HepG2 (cell line): ENCODE data around the gene LOXL4. TPM values are rescaled to one million over a fixed set of nuclear protein-coding genes. Genes with fewer than 3 reads are reported as not detected.

Source experiments
- ATAC-seq: fragments of 200-7000 bp; cut with Tn5 transposase; 3 replicates; pipeline ENCODE4 v1.9.1; 2020; ENCODE audit warnings: mild to moderate bottlenecking, moderate library complexity
- BruUV-seq: library from RNA; stranded (reverse); fragments of 400-500 nt; replicated peaks from 2 replicates; lab custom pipeline; 2021; lab: Mats Ljungman, UMichigan
- CTCF ChIA-PET: fragments of 300-600 bp; formaldehyde crosslinking; extraction: SDS; loops from one replicate; lab custom pipeline; 2021; ENCODE audit warnings: low total read pairs, inconsistent platforms, low intra/inter-chr PET ratio; lab: Yijun Ruan, JAX
- POLR2A ChIA-PET: fragments of 350-600 bp; sonication (Branson Sonifier 250); formaldehyde crosslinking; loops from one replicate; lab custom pipeline; 2020; ENCODE audit warnings: antibody characterized with exemption, inconsistent platforms; lab: Yijun Ruan, JAX
- DNase-seq: peaks from one replicate; pipeline ENCODE4 v3.0.0-alpha.2; 2015; ENCODE audit warnings: low spot score
- FAIRE-seq: peaks from 3 replicates; lab custom pipeline; 2011; peaks lifted over from hg19 to GRCh38; lab: Jason Lieb, UNC
- H2AFZ ChIP-seq: one replicate; pipeline ENCODE4 v1.6.1; 2011; ENCODE audit warnings: low read length, inconsistent platforms
- H3K27ac ChIP-seq: fragments of 300-600 bp; 3 replicates; pipeline ENCODE4 v1.8.0; 2011; ENCODE audit warnings: mixed run types, mild to moderate bottlenecking, mixed read lengths, low read length, inconsistent platforms; ENCODE audit not compliant: insufficient read depth; ENCODE audit errors: extremely low read length
- H3K27me3 ChIP-seq, 2 experiments: fragments of 200-600 bp in 1 of 2; 2 replicates in 1 of 2; 3 replicates in 1 of 2; pipeline versions ENCODE4 v1.6.0 to v1.8.0; 2011; ENCODE audit warnings: low read length in 2 of 2, mild to moderate bottlenecking in 2 of 2, moderate library complexity in 2 of 2, inconsistent platforms in 1 of 2; ENCODE audit not compliant: insufficient read depth in 2 of 2, control insufficient read depth in 1 of 2
- H3K36me3 ChIP-seq, 2 experiments: fragments of 200-600 bp in 1 of 2; replicated peaks in 1 of 2; 2 replicates in 1 of 2; 3 replicates in 1 of 2; pipeline versions ENCODE4 v1.5.1 to v1.8.0; 2011; ENCODE audit warnings: low read length in 2 of 2, inconsistent platforms in 1 of 2; ENCODE audit not compliant: insufficient read depth in 2 of 2, control insufficient read depth in 1 of 2
- H3K4me1 ChIP-seq: 2 replicates; pipeline ENCODE4 v1.5.1; 2012; ENCODE audit warnings: low read length, inconsistent platforms; ENCODE audit not compliant: insufficient read depth
- H3K4me2 ChIP-seq: 2 replicates; pipeline ENCODE4 v1.6.0; 2011; ENCODE audit warnings: low read depth, low read length, inconsistent platforms
- H3K4me3 ChIP-seq, 3 experiments: fragments of 200-600 bp in 1 of 3; sonication (generic), shearing (Covaris generic) in 1 of 3; replicated peaks in 1 of 3; 2 replicates each; pipeline ENCODE4 v1.5.1; 2011 to 2016; ENCODE audit warnings: low read length in 3 of 3, inconsistent platforms in 2 of 3, low read depth in 2 of 3, mild to moderate bottlenecking in 2 of 3, control low read depth in 1 of 3, mixed read lengths in 1 of 3; ENCODE audit not compliant: insufficient read depth in 1 of 3
- H3K79me2 ChIP-seq: one replicate; pipeline ENCODE4 v1.6.1; 2011; ENCODE audit warnings: low read length, inconsistent platforms; ENCODE audit not compliant: insufficient read depth
- H3K9ac ChIP-seq: 2 replicates; pipeline ENCODE4 v1.6.0; 2011; ENCODE audit warnings: mild to moderate bottlenecking, low read depth, low read length, inconsistent platforms; ENCODE audit not compliant: insufficient read depth
- H3K9me3 ChIP-seq: 2 replicates; pipeline ENCODE4 v1.5.1; 2012; ENCODE audit warnings: mild to moderate bottlenecking, low read length
- H4K20me1 ChIP-seq: 2 replicates; pipeline ENCODE4 v1.6.0; 2011; ENCODE audit warnings: inconsistent platforms, mild to moderate bottlenecking, low read length, moderate library complexity; ENCODE audit not compliant: insufficient read depth
- ATF6 ChIP-seq: sonication (generic); formaldehyde crosslinking; conservative IDR thresholded peaks from 2 replicates; pipeline ENCODE4 v1.4.0; 2020; ENCODE audit warnings: missing genetic modification reagents
- CERS6 ChIP-seq: sonication (generic); formaldehyde crosslinking; IDR thresholded peaks from 2 replicates; pipeline ENCODE4 v1.5.0; 2020; ENCODE audit warnings: missing genetic modification reagents
- DPF2 ChIP-seq: sonication (generic); formaldehyde crosslinking; IDR thresholded peaks from 2 replicates; pipeline ENCODE4 v1.4.0; 2020; ENCODE audit warnings: mild to moderate bottlenecking, low read depth, missing genetic modification reagents, borderline replicate concordance
- FOXM1 ChIP-seq: sonication (generic); formaldehyde crosslinking; IDR thresholded peaks from 2 replicates; pipeline ENCODE4 v1.5.0; 2020; ENCODE audit warnings: missing genetic modification reagents
- GRHL1 ChIP-seq: sonication (generic); formaldehyde crosslinking; conservative IDR thresholded peaks from 2 replicates; pipeline ENCODE4 v1.8.0; 2022; ENCODE audit warnings: missing genetic modification reagents
- HDAC1 ChIP-seq: sonication (generic); formaldehyde crosslinking; IDR thresholded peaks from 2 replicates; pipeline ENCODE4 v1.5.1; 2020; ENCODE audit warnings: mild to moderate bottlenecking, missing genetic modification reagents
- KMT2A ChIP-seq: sonication (generic); formaldehyde crosslinking; IDR thresholded peaks from 2 replicates; pipeline ENCODE4 v1.4.0; 2020; ENCODE audit warnings: missing genetic modification reagents
- MAFF ChIP-seq: IDR thresholded peaks from 2 replicates; pipeline ENCODE4 v1.6.1; 2011; ENCODE audit warnings: low read depth, low read length, improper control_type of control experiment
- MAFK ChIP-seq, 2 experiments: IDR thresholded peaks in 1 of 2; conservative IDR thresholded peaks in 1 of 2; 2 replicates each; pipeline ENCODE4 v1.6.1; 2011; ENCODE audit warnings: improper control_type of control experiment in 2 of 2, low read length in 2 of 2
- MEIS1 ChIP-seq: sonication (generic); formaldehyde crosslinking; IDR thresholded peaks from 2 replicates; pipeline ENCODE4 v1.9.0; 2021; ENCODE audit warnings: mild to moderate bottlenecking, missing genetic modification reagents, moderate library complexity, borderline replicate concordance
- NRL ChIP-seq: sonication (generic); formaldehyde crosslinking; IDR thresholded peaks from 2 replicates; pipeline ENCODE4 v1.5.0; 2020; ENCODE audit warnings: missing genetic modification reagents, mild to moderate bottlenecking, moderate library complexity, borderline replicate concordance
- SMYD3 ChIP-seq: sonication (generic); formaldehyde crosslinking; IDR thresholded peaks from 2 replicates; pipeline ENCODE4 v1.8.1; 2023; ENCODE audit warnings: mild to moderate bottlenecking, missing genetic modification reagents
- TAF1 ChIP-seq: sonication (generic); formaldehyde crosslinking; IDR thresholded peaks from 2 replicates; pipeline ENCODE4 v1.4.0; 2020; ENCODE audit warnings: missing genetic modification reagents
- ZKSCAN8 ChIP-seq: IDR thresholded peaks from 2 replicates; pipeline ENCODE4 v1.6.1; 2016; ENCODE audit warnings: borderline replicate concordance, missing genetic modification reagents, missing compliant biosample characterization
- WGBS: methylation state at CpG from one replicate; pipeline ENCODE4 v1.1.6; 2017; ENCODE audit warnings: low lambda C conversion rate; 5-methylcytosine and 5-hydroxymethylcytosine counted together
- in situ Hi-C: cut with HindIII; loops from 2 replicates; pipeline ENCODE4 v1.10.0; 2017; ENCODE audit warnings: low pct_unique_long_range_greater_than_20kb; ENCODE audit not compliant: extremely low pct_ligation_motif_present
- intact Hi-C: fragments of 100-400 bp; cut with micrococcal nuclease; formaldehyde crosslinking; loops from one replicate; pipeline ENCODE4 v1.10.0; 2022; ENCODE audit not compliant: unreplicated experiment
- polyA plus RNA-seq, 8 experiments: library from polyadenylated mRNA; depleted of rRNA in 3 of 8; stranded (reverse) in 7 of 8; unstranded in 1 of 8; fragments of >200 nt; fragmentation: Illumina TruSeq in 4 of 8; extraction: Trizol in 4 of 8; gene quantifications; 2 replicates each; pipeline versions ENCODE4 v1.2.1 to v1.2.3, GENCODE V29; 2011 to 2016; ENCODE audit warnings: low read depth in 4 of 8, missing spikeins in 1 of 8, mixed read lengths in 1 of 8; ENCODE audit not compliant: insufficient read depth in 1 of 8
- total RNA-seq, 5 experiments: library from RNA; depleted of rRNA; stranded (reverse); fragments of >200 nt; fragmentation: Illumina TruSeq; extraction: Trizol; gene quantifications; 2 replicates each; pipeline ENCODE4 v1.2.3, GENCODE V29; 2016; ENCODE audit warnings: low read depth in 1 of 5

Gene LOXL4
- total and polyA plus RNA-seq, 2 of the 13 experiments (the other 11 are each of a cell fraction or from before 2014, with no cell fraction given), result 8.8 to 21.1 TPM

GRCh38 chr10:98310701-98311100, 42.7 kb upstream of the LOXL4 start:
- in situ Hi-C loops, result loop anchor here (25.0 kb wide), 1 partner anchor 398 kb away; no protein-coding TSS in a partner anchor
- no peak overlapping the region for H3K9ac ChIP-seq
- FAIRE-seq, result no peak
- no peaks in the 10 kb centered on the region for H3K9me3 ChIP-seq
- intact Hi-C loops, result no loop called here
- H3K27me3 ChIP-seq, result peaks cover 2 to 41% of the 10 kb centered on the region in 2 experiments; a peak in 4 of 5 replicates
- ATAC-seq, result no peak
- DNase-seq, result no peak
- H3K27ac ChIP-seq, result no peak overlapping the region
- POLR2A ChIA-PET, result interaction anchor here (1.1 kb wide), 1 partner anchor 140 kb away, joined by 3 read pairs; no protein-coding TSS in a partner anchor
- peaks cover 13% of the 10 kb centered on the region for H3K4me1 ChIP-seq
- no peaks in the 10 kb centered on the region for H4K20me1 ChIP-seq
- no TSS peak for BruUV-seq
- no peaks in the 10 kb centered on the region for H3K79me2 ChIP-seq
- no peak overlapping the region for H3K4me2 ChIP-seq
- H2AFZ ChIP-seq, result no peak overlapping the region
- no peak overlapping the region for H3K4me3 ChIP-seq
- H3K36me3 ChIP-seq, result no peaks in the 10 kb centered on the region
- WGBS, result 9% methylated on average over 8 of the region's 8 CpGs
- CTCF ChIA-PET, result interaction anchor here (2.7 to 3.4 kb wide), 2 partner anchors 68 to 140 kb away, joined by 23 to 30 read pairs; no protein-coding TSS in a partner anchor
- TF ChIP-seq MAFF (peak; percentile 53; the same call in 1 of the 2 replicates), MAFK (conservative IDR thresholded peaks at IDR 0.05 in 1 of 2, IDR thresholded peaks at IDR 0.05 in 1 of 2; ENCODE audit: low read length in 2 of 2) (peak; percentile 55 to 61; a peak in 3 of 4 replicates), CERS6 (CRISPR knock-in tag) (no peak), KMT2A (no peak), NRL (no peak), FOXM1 (CRISPR knock-in tag) (no peak), DPF2 (no peak), ATF6 (CRISPR knock-in tag) (no peak), TAF1 (no peak), HDAC1 (CRISPR knock-in tag) (no peak), GRHL1 (no peak), ZKSCAN8 (CRISPR knock-in tag) (no peak), SMYD3 (CRISPR knock-in tag) (no peak), MEIS1 (CRISPR knock-in tag) (no peak)
